T-cell (primary cell): ENCODE measurements around the gene VPS11. TPM values are rescaled to one million over a fixed set of nuclear protein-coding genes. Genes with fewer than 3 reads are reported as not detected.

Experiments used
- ATAC-seq, 4 experiments: fragments of 200-7000 bp in 3 of 4; fragments of 150-1000 bp in 1 of 4; cut with Tn5 transposase; replicated peaks in 1 of 4; 1 replicate in 3 of 4; 2 replicates in 1 of 4; pipeline ENCODE4 v1.10.0; 2021; ENCODE audit warnings: moderate library complexity in 3 of 4, mild to moderate bottlenecking in 2 of 4, moderate number of reproducible peaks in 1 of 4
- CTCF ChIA-PET, 2 donors: fragments of 300-600 bp; sonication (Branson Sonifier 250); formaldehyde crosslinking; loops; one replicate each; lab custom pipeline; 2022; ENCODE audit warnings: antibody characterized with exemption in 2 of 2; lab: Charles Lee
- POLR2A ChIA-PET, 2 donors: fragments of 300-600 bp; sonication (Branson Sonifier 250); formaldehyde crosslinking; loops; one replicate each; lab custom pipeline; 2022; ENCODE audit warnings: antibody characterized with exemption in 2 of 2; lab: Charles Lee
- DNase-seq, 35 experiments: peaks; one replicate each; pipeline versions ENCODE4 v3.0.0 to v3.0.0-alpha.2; 2013 to 2023
- H3K27ac ChIP-seq: one replicate; pipeline ENCODE4 v1.5.1; 2013; ENCODE audit warnings: low read length
- H3K27me3 ChIP-seq, 2 experiments: replicated peaks in 1 of 2; 1 replicate in 1 of 2; 2 replicates in 1 of 2; pipeline versions ENCODE4 v1.6.1 to v1.7.0; 2013; ENCODE audit warnings: low read length in 1 of 2, mixed read lengths in 1 of 2; ENCODE audit not compliant: control insufficient read depth in 2 of 2, insufficient read depth in 2 of 2; ENCODE audit errors: extremely low read depth in 1 of 2
- H3K36me3 ChIP-seq, 2 donors: 1 replicate in 1 of 2; 2 replicates in 1 of 2; pipeline versions ENCODE4 v1.6.1 to v1.7.0; 2013; ENCODE audit warnings: low read length in 1 of 2; ENCODE audit not compliant: control insufficient read depth in 2 of 2, insufficient read depth in 1 of 2; ENCODE audit errors: extremely low read depth in 1 of 2
- H3K4me1 ChIP-seq, 2 experiments: 1 replicate in 1 of 2; 2 replicates in 1 of 2; pipeline versions ENCODE4 v1.6.1 to v1.7.0; 2013; ENCODE audit warnings: low read length in 2 of 2, mixed read lengths in 1 of 2; ENCODE audit not compliant: insufficient read depth in 2 of 2, control insufficient read depth in 1 of 2; ENCODE audit errors: extremely low read depth in 1 of 2
- H3K4me3 ChIP-seq, 2 donors: 1 replicate in 1 of 2; 2 replicates in 1 of 2; pipeline versions ENCODE4 v1.5.1 to v1.7.0; 2013; ENCODE audit warnings: mild to moderate bottlenecking in 2 of 2, low read length in 1 of 2, moderate library complexity in 1 of 2; ENCODE audit not compliant: control insufficient read depth in 1 of 2; ENCODE audit errors: extremely low read depth in 1 of 2
- H3K9me3 ChIP-seq: 2 replicates; pipeline ENCODE4 v1.7.0; 2013
- H3K27ac Mint-ChIP-seq, 2 donors: one replicate each; pipeline ENCODE4 v1.8.0; 2020 to 2021; ENCODE audit warnings: mild to moderate bottlenecking in 2 of 2, mixed read lengths in 2 of 2
- H3K27me3 Mint-ChIP-seq, 2 donors: one replicate each; pipeline ENCODE4 v1.8.0; 2021 to 2022; ENCODE audit warnings: mixed read lengths in 2 of 2
- H3K36me3 Mint-ChIP-seq: one replicate; pipeline ENCODE4 v1.8.0; 2021; ENCODE audit warnings: mixed read lengths
- H3K4me1 Mint-ChIP-seq, 3 donors: one replicate each; pipeline ENCODE4 v1.8.0; 2020 to 2022; ENCODE audit warnings: mixed read lengths in 3 of 3, mild to moderate bottlenecking in 1 of 3
- H3K4me3 Mint-ChIP-seq, 3 donors: one replicate each; pipeline ENCODE4 v1.8.0; 2020 to 2022; ENCODE audit warnings: mild to moderate bottlenecking in 3 of 3, mixed read lengths in 3 of 3, moderate library complexity in 3 of 3
- H3K9me3 Mint-ChIP-seq, 3 donors: one replicate each; pipeline ENCODE4 v1.8.0; 2020 to 2022; ENCODE audit warnings: mixed read lengths in 3 of 3
- WGBS: methylation state at CpG from one replicate; pipeline ENCODE4 v1.1.5; 2013; ENCODE audit warnings: missing lambda C conversion rate; ENCODE audit not compliant: insufficient coverage; 5-methylcytosine and 5-hydroxymethylcytosine counted together
- total RNA-seq, 35 experiments: library from RNA in 6 of 35; stranded (reverse) in 6 of 35; fragments of 120-200 nt in 1 of 35; gene quantifications; one replicate each; pipeline versions ENCODE4 v1.2.1 to v1.2.4 and lab custom pipeline; 2013 to 2026

VPS11 gene
- total RNA-seq, 5 donors from 2014 or later (not counting 1 experiment from before 2014, with no cell fraction given) = 59.5 to 69.8 (median 62.6) TPM

DNA sequence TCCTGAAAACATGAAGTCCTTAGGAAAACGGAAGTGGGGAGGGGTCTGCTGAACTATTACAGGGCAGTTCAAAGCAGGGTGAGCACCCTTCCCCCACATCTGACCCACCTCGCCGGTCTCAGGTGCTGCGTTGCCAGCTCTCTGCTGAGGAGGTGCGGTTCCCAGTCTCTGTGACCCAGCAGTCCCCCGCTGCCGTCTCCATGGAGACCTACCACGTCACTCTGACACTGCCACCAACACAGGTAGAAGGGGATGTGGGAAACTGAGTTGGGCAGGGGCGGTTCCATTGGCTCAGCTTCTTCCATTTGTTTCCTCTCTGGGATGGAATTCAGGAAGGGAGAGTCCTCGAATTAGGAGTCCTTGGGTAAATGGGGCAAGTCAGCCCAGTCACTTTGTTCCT, 42.8 kb downstream of the VPS11 start:
- WGBS = 100% methylated on average over 2 of the region's 10 CpGs
- DNase-seq (no peak), ATAC-seq (no peak)
- no peak overlapping the region for H3K27ac ChIP-seq
- Mint-ChIP-seq H3K4me3 (peak overlapping the region in 1 of 3 donors; percentile 94), H3K4me1 (peaks cover 46 to 53% (median 51%) of the 10 kb centered on the region in 3 donors), H3K27me3 (no peaks in the 10 kb centered on the region), H3K36me3 (peaks cover 34% of the 10 kb centered on the region), H3K27ac (peak overlapping the region; percentile 86 to 89), H3K9me3 (no peaks in the 10 kb centered on the region)
- ChIA-PET CTCF (interaction anchor here in 1 of 2 donors (1.2 kb wide), 1 partner anchor 49 kb away, joined by 3 read pairs; no protein-coding TSS in a partner anchor), POLR2A (interaction anchor here in 1 of 2 donors (0.8 kb wide), 1 partner anchor 95 kb away, joined by 3 read pairs; no protein-coding TSS in a partner anchor)
- H3K4me3 ChIP-seq = no peak overlapping the region
- peaks cover 14 to 47% of the 10 kb centered on the region in 2 donors for H3K36me3 ChIP-seq
- H3K9me3 ChIP-seq = no peaks in the 10 kb centered on the region
- H3K27me3 ChIP-seq = no peaks in the 10 kb centered on the region
- H3K4me1 ChIP-seq = peaks cover 13 to 59% of the 10 kb centered on the region in 2 experiments

DNA sequence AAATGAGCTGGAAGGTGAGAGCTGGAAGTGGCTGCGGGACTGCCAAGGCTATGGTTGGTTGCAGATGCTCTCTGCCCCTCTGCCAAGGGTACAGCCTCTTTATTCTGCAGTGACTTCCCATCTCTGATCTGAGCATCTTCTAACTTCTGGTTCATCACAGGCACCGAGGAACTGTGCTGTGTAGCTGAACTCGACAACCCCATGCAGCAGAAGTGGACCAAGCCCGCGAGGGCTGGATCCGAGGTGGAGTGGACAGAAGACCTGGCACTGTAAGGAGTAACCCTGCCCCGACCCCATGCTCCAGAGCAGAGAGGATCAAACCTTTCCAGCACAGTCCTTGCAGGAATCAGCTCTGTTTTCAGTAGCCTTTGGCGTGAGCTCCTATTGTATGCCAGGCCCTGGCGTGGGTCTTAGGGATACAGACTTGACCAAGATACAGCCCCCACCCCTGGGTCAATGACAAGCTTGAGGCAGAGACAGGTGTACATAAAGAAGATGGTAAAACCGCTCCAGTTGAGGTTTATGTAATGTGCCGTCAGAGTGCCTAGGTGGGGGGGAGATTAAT, 43.8 kb downstream of the VPS11 start:
- POLR2A ChIA-PET = interaction anchor here in 1 of 2 donors (0.6 kb wide), 1 partner anchor 12 kb away, joined by 5 read pairs; no protein-coding TSS in a partner anchor
- Histone ChIP-seq H3K4me1 (peaks cover 13 to 66% of the 10 kb centered on the region in 2 experiments), H3K4me3 (no peak overlapping the region), H3K36me3 (peaks cover 14 to 54% of the 10 kb centered on the region in 2 donors), H3K9me3 (no peaks in the 10 kb centered on the region), H3K27ac (no peak overlapping the region), H3K27me3 (no peaks in the 10 kb centered on the region)
- Mint-ChIP-seq H3K9me3 (no peaks in the 10 kb centered on the region), H3K4me3 (no peak overlapping the region), H3K4me1 (peaks cover 53 to 57% (median 56%) of the 10 kb centered on the region in 3 donors), H3K36me3 (peaks cover 40% of the 10 kb centered on the region), H3K27ac (peak overlapping the region; percentile 60 to 99), H3K27me3 (no peaks in the 10 kb centered on the region)
- 94% methylated on average over 10 of the region's 11 CpGs for WGBS
- CTCF ChIA-PET = interaction anchor here (0.7 to 1.2 kb wide), 3 partner anchors 9 to 58 kb away, joined by 3 to 4 read pairs (median 3); partner anchors contain the start of gene DPAGT1 (in 1 of the 2)
- no peak for ATAC-seq
- no peak for DNase-seq

DNA sequence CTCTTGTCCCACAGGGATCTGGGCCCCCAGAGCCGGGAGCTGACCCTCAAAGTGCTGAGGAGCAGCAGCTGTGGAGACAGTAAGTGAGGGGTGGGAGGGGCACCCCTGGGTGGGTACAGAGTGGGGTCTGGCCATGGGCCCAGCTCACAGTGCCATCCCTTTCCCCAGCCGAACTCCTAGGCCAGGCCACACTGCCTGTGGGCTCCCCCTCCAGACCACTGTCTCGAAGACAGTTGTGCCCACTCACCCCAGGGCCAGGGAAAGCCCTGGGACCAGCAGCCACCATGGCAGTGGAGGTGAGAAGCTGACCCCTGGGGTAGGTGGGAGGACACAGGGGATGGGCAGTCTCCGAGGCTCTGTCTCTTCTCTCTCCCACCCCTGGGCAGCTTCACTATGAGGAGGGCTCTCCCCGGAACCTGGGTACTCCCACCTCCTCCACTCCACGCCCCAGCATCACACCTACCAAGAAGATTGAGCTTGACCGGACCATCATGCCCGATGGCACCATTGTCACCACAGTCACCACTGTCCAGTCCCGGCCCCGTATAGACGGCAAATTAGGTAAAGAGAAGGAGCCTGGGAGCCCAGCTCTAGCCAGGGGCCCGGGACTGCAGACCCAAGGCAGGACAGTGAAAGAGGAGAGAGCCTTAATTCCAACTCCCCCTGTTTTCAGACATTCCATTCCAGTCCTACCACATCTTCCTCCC, 44.8 kb downstream of the VPS11 start:
- 97% methylated on average over 6 of the region's 12 CpGs for WGBS
- Mint-ChIP-seq H3K27me3 (no peaks in the 10 kb centered on the region), H3K9me3 (no peaks in the 10 kb centered on the region), H3K4me3 (no peak overlapping the region), H3K36me3 (peaks cover 40% of the 10 kb centered on the region), H3K4me1 (peaks cover 51 to 62% (median 58%) of the 10 kb centered on the region in 3 donors), H3K27ac (peak overlapping the region; percentile 96 to 99)
- DNase-seq (no peak), ATAC-seq (no peak)
- Histone ChIP-seq H3K27me3 (no peaks in the 10 kb centered on the region), H3K27ac (no peak overlapping the region), H3K4me3 (no peak overlapping the region), H3K9me3 (no peaks in the 10 kb centered on the region), H3K4me1 (peaks cover 8 to 66% of the 10 kb centered on the region in 2 experiments), H3K36me3 (peaks cover 14 to 63% of the 10 kb centered on the region in 2 donors)
- ChIA-PET POLR2A (interaction anchor here in 1 of 2 donors (0.6 kb wide), 1 partner anchor 13 kb away, joined by 5 read pairs; no protein-coding TSS in a partner anchor), CTCF (interaction anchor here in 1 of 2 donors (0.9 kb wide), 1 partner anchor 10 kb away, joined by 4 read pairs; the partner anchor contains the start of gene DPAGT1)

DNA sequence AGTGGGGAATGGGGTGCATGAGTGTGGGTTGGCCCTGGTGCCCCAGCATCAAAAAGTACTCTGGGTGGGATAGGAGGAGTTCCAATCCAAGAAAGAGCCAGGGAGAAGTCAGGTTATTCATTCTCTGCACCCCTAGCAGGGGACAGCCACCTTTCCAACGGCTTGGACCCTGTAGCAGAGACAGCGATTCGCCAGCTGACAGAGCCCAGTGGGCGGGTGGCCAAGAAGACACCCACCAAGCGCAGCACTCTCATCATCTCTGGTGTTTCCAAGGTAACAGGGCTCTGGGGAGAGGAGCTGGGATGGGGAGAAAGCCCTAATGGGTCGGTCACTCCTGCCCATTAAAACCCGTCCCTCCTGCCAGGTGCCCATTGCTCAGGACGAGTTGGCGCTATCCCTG, 46.1 kb downstream of the VPS11 start:
- H3K9me3 Mint-ChIP-seq = no peaks in the 10 kb centered on the region
- peaks cover 45 to 55% (median 53%) of the 10 kb centered on the region in 3 donors for H3K4me1 Mint-ChIP-seq
- Histone ChIP-seq H3K36me3 (peaks cover 14 to 67% of the 10 kb centered on the region in 2 donors), H3K4me3 (no peak overlapping the region), H3K27ac (no peak overlapping the region), H3K27me3 (no peaks in the 10 kb centered on the region), H3K4me1 (peaks cover 5 to 57% of the 10 kb centered on the region in 2 experiments), H3K9me3 (no peaks in the 10 kb centered on the region)
- no peaks in the 10 kb centered on the region for H3K27me3 Mint-ChIP-seq
- H3K4me3 Mint-ChIP-seq = no peak overlapping the region
- no peak for ATAC-seq
- POLR2A ChIA-PET = no interaction called here
- peaks cover 40% of the 10 kb centered on the region for H3K36me3 Mint-ChIP-seq
- CTCF ChIA-PET = no interaction called here
- WGBS = 96% methylated on average over 3 of the region's 9 CpGs
- no peak for DNase-seq
- H3K27ac Mint-ChIP-seq = peak overlapping the region; percentile 96 to 99

DNA sequence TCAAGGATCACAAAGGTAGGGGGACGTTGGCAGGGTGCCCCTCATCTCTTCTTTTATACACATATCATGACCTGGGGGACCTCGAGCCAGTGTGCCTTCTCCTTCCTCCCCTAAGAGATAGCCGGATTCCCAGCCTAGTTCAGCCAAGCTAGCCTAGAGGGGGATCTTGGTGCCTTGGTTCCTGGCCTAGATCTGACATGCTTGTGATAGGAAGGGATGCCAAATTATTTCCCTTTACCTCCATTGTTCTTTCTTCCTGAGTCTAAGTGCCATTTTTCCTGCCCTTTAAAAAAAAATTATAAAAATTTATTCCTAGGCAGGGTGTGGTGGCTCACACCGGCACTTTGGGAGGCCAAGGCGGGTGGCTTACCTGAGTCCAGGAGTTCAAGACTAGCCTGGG, 46.7 kb downstream of the VPS11 start:
- Histone ChIP-seq H3K4me1 (peaks cover 0 to 51% of the 10 kb centered on the region in 2 experiments), H3K27ac (peak overlapping the region; percentile 79), H3K4me3 (no peak overlapping the region), H3K9me3 (no peaks in the 10 kb centered on the region), H3K36me3 (peaks cover 14 to 67% of the 10 kb centered on the region in 2 donors), H3K27me3 (no peaks in the 10 kb centered on the region)
- peaks cover 39 to 49% (median 46%) of the 10 kb centered on the region in 3 donors for H3K4me1 Mint-ChIP-seq
- no peaks in the 10 kb centered on the region for H3K9me3 Mint-ChIP-seq
- ATAC-seq (no peak), DNase-seq (no peak)
- H3K4me3 Mint-ChIP-seq = peak overlapping the region in 1 of 3 donors; percentile 76
- ChIA-PET POLR2A (no interaction called here), CTCF (no interaction called here)
- peaks cover 40% of the 10 kb centered on the region for H3K36me3 Mint-ChIP-seq
- H3K27me3 Mint-ChIP-seq = no peaks in the 10 kb centered on the region
- 100% methylated on average over 1 of the region's 5 CpGs for WGBS
- H3K27ac Mint-ChIP-seq = peak overlapping the region; percentile 96 to 99
